H9 (cell line): Measurements from ENCODE around the gene KAZN. TPM values are rescaled to one million over a fixed set of nuclear protein-coding genes. Genes with fewer than 3 reads are reported as not detected.

ENCODE experiments used
- DNase-seq: peaks from one replicate; pipeline ENCODE4 v3.0.0-alpha.2; 2017
- H2AFZ ChIP-seq: one replicate; pipeline ENCODE4 v1.6.1; 2013; ENCODE audit warnings: mild to moderate bottlenecking, low read length, control low read depth, moderate library complexity
- H2AK5ac ChIP-seq: 2 replicates; pipeline ENCODE4 v1.6.1; 2013; ENCODE audit warnings: low read length, control low read depth, mixed read lengths; ENCODE audit not compliant: insufficient read length
- H2BK120ac ChIP-seq: one replicate; pipeline ENCODE4 v1.6.1; 2013; ENCODE audit warnings: low read depth, mild to moderate bottlenecking, low read length, control low read depth, inconsistent platforms; ENCODE audit not compliant: poor library complexity, severe bottlenecking
- H2BK12ac ChIP-seq: 2 replicates; pipeline ENCODE4 v1.6.1; 2013; ENCODE audit warnings: low read length, control low read depth, mixed read lengths, low read depth; ENCODE audit not compliant: insufficient read length
- H2BK15ac ChIP-seq: 2 replicates; pipeline ENCODE4 v1.6.1; 2013; ENCODE audit warnings: low read depth, low read length, control low read depth
- H2BK20ac ChIP-seq: one replicate; pipeline ENCODE4 v1.6.1; 2013; ENCODE audit warnings: low read depth, mild to moderate bottlenecking, low read length, control low read depth, inconsistent platforms; ENCODE audit not compliant: poor library complexity, severe bottlenecking
- H2BK5ac ChIP-seq: 2 replicates; pipeline ENCODE4 v1.6.1; 2013; ENCODE audit warnings: low read length, control low read depth, mixed read lengths; ENCODE audit not compliant: insufficient read length
- H3K14ac ChIP-seq: 2 replicates; pipeline ENCODE4 v1.6.1; 2013; ENCODE audit warnings: low read length, control low read depth; ENCODE audit not compliant: insufficient read depth
- H3K18ac ChIP-seq: 2 replicates; pipeline ENCODE4 v1.6.1; 2013; ENCODE audit warnings: low read depth, mild to moderate bottlenecking, mixed read lengths, low read length, control low read depth; ENCODE audit not compliant: insufficient read length
- H3K23ac ChIP-seq: 2 replicates; pipeline ENCODE4 v1.6.1; 2013; ENCODE audit warnings: low read length, control low read depth, mixed read lengths, low read depth; ENCODE audit not compliant: insufficient read length
- H3K23me2 ChIP-seq: 2 replicates; pipeline ENCODE4 v1.6.1; 2013; ENCODE audit warnings: low read depth, mild to moderate bottlenecking, mixed read lengths, low read length, control low read depth; ENCODE audit not compliant: insufficient read length, poor library complexity, severe bottlenecking
- H3K27ac ChIP-seq: 2 replicates; pipeline ENCODE4 v1.5.1; 2013; ENCODE audit warnings: low read length, control low read depth, mixed read lengths, low read depth; ENCODE audit not compliant: insufficient read length
- H3K27me3 ChIP-seq: 2 replicates; pipeline ENCODE4 v1.6.1; 2013; ENCODE audit warnings: low read length, control low read depth, inconsistent platforms; ENCODE audit not compliant: insufficient read depth
- H3K4ac ChIP-seq: 2 replicates; pipeline ENCODE4 v1.6.1; 2013; ENCODE audit warnings: low read depth, mild to moderate bottlenecking, control low read depth, inconsistent platforms, low read length, moderate library complexity
- H3K4me1 ChIP-seq: 2 replicates; pipeline ENCODE4 v1.6.1; 2013; ENCODE audit warnings: low read length, control low read depth, inconsistent platforms; ENCODE audit not compliant: insufficient read depth
- H3K4me2 ChIP-seq: 2 replicates; pipeline ENCODE4 v1.6.1; 2013; ENCODE audit warnings: low read length, control low read depth, mixed read lengths; ENCODE audit not compliant: insufficient read length, insufficient read depth
- H3K56ac ChIP-seq: 2 replicates; pipeline ENCODE4 v1.6.1; 2013; ENCODE audit warnings: low read depth, mild to moderate bottlenecking, mixed read lengths, low read length, control low read depth; ENCODE audit not compliant: insufficient read length
- H3K79me1 ChIP-seq: 2 replicates; pipeline ENCODE4 v1.6.1; 2013; ENCODE audit warnings: low read depth, mild to moderate bottlenecking, moderate library complexity, low read length, control low read depth, inconsistent platforms; ENCODE audit not compliant: insufficient read depth, poor library complexity, severe bottlenecking
- H3K79me2 ChIP-seq: 2 replicates; pipeline ENCODE4 v1.6.1; 2013; ENCODE audit warnings: low read length, control low read depth, inconsistent platforms; ENCODE audit not compliant: insufficient read depth
- H3K9ac ChIP-seq: 2 replicates; pipeline ENCODE4 v1.6.1; 2013; ENCODE audit warnings: low read length, control low read depth, mixed read lengths; ENCODE audit not compliant: insufficient read length; ENCODE audit errors: extremely low read depth
- H3K9me3 ChIP-seq: one replicate; pipeline ENCODE4 v1.6.1; 2013; ENCODE audit warnings: low read depth, low read length, inconsistent platforms; ENCODE audit not compliant: control insufficient read depth
- H3T11ph ChIP-seq: one replicate; pipeline ENCODE4 v1.6.1; 2013; ENCODE audit warnings: mild to moderate bottlenecking, low read length, control low read depth, inconsistent platforms
- H4K20me1 ChIP-seq: one replicate; pipeline ENCODE4 v1.6.1; 2013; ENCODE audit not compliant: control insufficient read depth, insufficient read length, insufficient read depth
- H4K5ac ChIP-seq: 2 replicates; pipeline ENCODE4 v1.6.1; 2013; ENCODE audit warnings: low read depth, mild to moderate bottlenecking, mixed read lengths, low read length, control low read depth; ENCODE audit not compliant: insufficient read length
- H4K8ac ChIP-seq: replicated peaks from 2 replicates; pipeline ENCODE4 v1.6.1; 2013; ENCODE audit warnings: low read length, control low read depth, mixed read lengths, low read depth; ENCODE audit not compliant: insufficient read length
- H4K91ac ChIP-seq: 2 replicates; pipeline ENCODE4 v1.6.1; 2013; ENCODE audit warnings: low read depth, mild to moderate bottlenecking, moderate library complexity, mixed read lengths, low read length, control low read depth; ENCODE audit not compliant: insufficient read length
- H3K27ac Mint-ChIP-seq, 3 experiments: 2 replicates in 2 of 3; 3 replicates in 1 of 3; pipeline ENCODE4 v1.8.0; 2020 to 2021; ENCODE audit warnings: mixed read lengths in 3 of 3, mild to moderate bottlenecking in 1 of 3, moderate library complexity in 1 of 3
- H3K27me3 Mint-ChIP-seq: 2 replicates; pipeline ENCODE4 v1.8.0; 2021; ENCODE audit warnings: low read depth, mild to moderate bottlenecking, moderate library complexity, mixed read lengths
- H3K36me3 Mint-ChIP-seq, 3 experiments: 2 replicates in 2 of 3; 3 replicates in 1 of 3; pipeline ENCODE4 v1.8.0; 2020 to 2021; ENCODE audit warnings: low read depth in 3 of 3, mixed read lengths in 3 of 3; ENCODE audit not compliant: insufficient read depth in 1 of 3
- H3K4me1 Mint-ChIP-seq, 2 experiments: 2 replicates each; pipeline ENCODE4 v1.8.0; 2020; ENCODE audit warnings: mixed read lengths in 2 of 2
- H3K4me3 Mint-ChIP-seq, 2 experiments: 2 replicates in 1 of 2; 3 replicates in 1 of 2; pipeline ENCODE4 v1.8.0; 2020 to 2021; ENCODE audit warnings: mild to moderate bottlenecking in 2 of 2, mixed read lengths in 2 of 2, moderate library complexity in 1 of 2
- H3K9me3 Mint-ChIP-seq, 2 experiments: 2 replicates in 1 of 2; 3 replicates in 1 of 2; pipeline ENCODE4 v1.8.0; 2020; ENCODE audit warnings: mild to moderate bottlenecking in 2 of 2, mixed read lengths in 2 of 2, moderate library complexity in 1 of 2
- CTCF ChIP-seq: fragments of 200-600 bp; sonication (generic); conservative IDR thresholded peaks from 3 replicates; pipeline ENCODE4 v1.8.0; 2021; ENCODE audit warnings: antibody characterized with exemption, mild to moderate bottlenecking
- WGBS: extraction: QIAGEN DNeasy Blood & Tissue Kit; methylation state at CpG from one replicate; pipeline ENCODE4 v1.1.7; 2013; ENCODE audit warnings: missing lambda C conversion rate, low lambda C conversion rate, mixed read lengths; ENCODE audit not compliant: insufficient read length; ENCODE audit errors: extremely low coverage; 5-methylcytosine and 5-hydroxymethylcytosine counted together
- total RNA-seq: library from RNA; stranded (reverse); gene quantifications from 2 replicates; pipeline ENCODE4 v1.2.1, GENCODE V29; 2021

The KAZN gene
- total RNA-seq, 1 experiment from 2014 or later = 7.6 TPM

- Mint-ChIP-seq H3K4me1 (no peaks in the 10 kb centered on the region; a peak in 1 of 4 replicates), H3K27ac (peak overlapping the region in 1 of 3 experiments; percentile 53; a peak in 2 of 7 replicates), H3K27me3 (no peaks in the 10 kb centered on the region), H3K9me3 (peaks cover 4 to 5% of the 10 kb centered on the region in 2 experiments; a peak in 4 of 5 replicates), H3K36me3 (peaks cover 4 to 7% (median 5%) of the 10 kb centered on the region in 3 experiments), H3K4me3 (no peak overlapping the region)
- Histone ChIP-seq H3K18ac (no peak overlapping the region), H3K79me2 (no peaks in the 10 kb centered on the region), H3K4ac (no peak overlapping the region), H2AK5ac (no peak overlapping the region), H3K56ac (no peak overlapping the region), H4K8ac (no peak overlapping the region), H3K27ac (no peak overlapping the region), H4K20me1 (no peaks in the 10 kb centered on the region), H2BK5ac (no peak overlapping the region), H2BK120ac (no peak overlapping the region), H3K23ac (no peak overlapping the region), H3T11ph (no peak overlapping the region), H4K91ac (no peak overlapping the region), H2BK15ac (no peak overlapping the region), H2BK20ac (no peak overlapping the region), H3K23me2 (no peaks in the 10 kb centered on the region), H3K9me3 (no peaks in the 10 kb centered on the region), H2BK12ac (no peak overlapping the region), H2AFZ (no peak overlapping the region), H3K14ac (no peak overlapping the region; the same call in 1 of the 2 replicates), H3K79me1 (no peaks in the 10 kb centered on the region), H3K4me2 (no peak overlapping the region), H3K4me1 (no peaks in the 10 kb centered on the region), H3K27me3 (no peaks in the 10 kb centered on the region), H4K5ac (no peak overlapping the region), H3K9ac (no peak overlapping the region)
- WGBS = no CpG with 5 or more reads among the region's 7 CpGs
- DNase-seq = no peak
- TF ChIP-seq CTCF = no peak
These were observed 464.9 kb downstream of the KAZN start for GRCh38 chr1:15063346-15063745.
